Measurements from ENCODE around the gene PIGX. TPM values are rescaled to one million over a fixed set of nuclear protein-coding genes. Genes with fewer than 3 reads are reported as not detected.

Gene PIGX
- total and polyA plus RNA-seq, 2 experiments from 2014 or later = 13.0 to 14.5 TPM

DNA sequence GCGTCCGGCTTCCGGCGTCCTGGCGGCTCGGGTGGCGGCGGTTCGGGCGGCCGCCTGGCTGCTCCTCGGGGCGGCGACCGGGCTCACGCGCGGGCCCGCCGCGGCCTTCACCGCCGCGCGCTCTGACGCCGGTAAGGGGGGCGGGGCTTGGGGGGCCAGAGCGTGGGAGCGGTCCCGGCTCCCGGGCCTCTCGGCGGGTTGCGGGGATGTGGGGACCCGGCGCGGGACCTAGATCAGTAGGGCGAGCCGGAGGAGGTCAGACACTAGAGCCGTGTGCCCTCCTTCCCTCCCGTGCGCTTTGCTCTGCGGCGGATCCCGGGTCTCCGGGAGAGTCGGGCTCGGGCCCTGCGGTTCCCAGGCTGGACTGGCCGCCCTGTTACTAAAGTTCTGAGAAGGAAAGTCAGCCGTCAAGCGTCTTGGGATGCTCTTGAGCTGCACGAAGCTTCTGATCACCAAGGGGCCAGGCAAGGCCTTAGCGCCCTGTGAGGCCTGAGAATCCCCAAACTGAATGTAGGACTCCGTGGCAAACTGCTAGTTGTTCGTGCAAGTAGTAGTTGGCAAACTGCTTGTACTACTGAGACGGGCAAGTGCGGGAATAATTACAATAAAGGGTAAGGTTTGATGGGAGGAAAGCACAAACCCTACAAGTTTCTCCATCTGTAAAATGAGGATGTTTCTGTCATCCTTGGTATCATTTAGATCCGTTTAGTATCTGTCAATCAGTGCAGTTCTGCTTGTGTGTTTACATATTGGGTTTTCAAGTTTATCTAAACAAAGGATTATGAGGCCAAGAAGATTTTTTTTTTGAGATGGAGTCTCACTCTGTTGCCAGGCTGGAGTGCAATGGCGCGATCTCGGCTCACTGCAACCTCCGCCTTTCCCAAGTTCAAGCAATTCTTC lies 587 bp downstream of the PIGX start:
- H4K20me1 ChIP-seq (replicated peaks; ENCODE audit: insufficient read depth) = no peaks in the 10 kb centered on the region; the same call in none of the 2 replicates
- no peaks in the 10 kb centered on the region for H3K9me3 Mint-ChIP-seq
- H3K4me1 ChIP-seq (ENCODE audit: insufficient read depth) = no peaks in the 10 kb centered on the region; the same call in 1 of the 2 replicates
- no peaks in the 10 kb centered on the region; the same call in 1 of the 2 replicates for H3K79me2 ChIP-seq (replicated peaks; ENCODE audit: insufficient read depth)
- H3K4me3 Mint-ChIP-seq = peak overlapping the region; percentile 78
- TF ChIP-seq, protein P1, sequence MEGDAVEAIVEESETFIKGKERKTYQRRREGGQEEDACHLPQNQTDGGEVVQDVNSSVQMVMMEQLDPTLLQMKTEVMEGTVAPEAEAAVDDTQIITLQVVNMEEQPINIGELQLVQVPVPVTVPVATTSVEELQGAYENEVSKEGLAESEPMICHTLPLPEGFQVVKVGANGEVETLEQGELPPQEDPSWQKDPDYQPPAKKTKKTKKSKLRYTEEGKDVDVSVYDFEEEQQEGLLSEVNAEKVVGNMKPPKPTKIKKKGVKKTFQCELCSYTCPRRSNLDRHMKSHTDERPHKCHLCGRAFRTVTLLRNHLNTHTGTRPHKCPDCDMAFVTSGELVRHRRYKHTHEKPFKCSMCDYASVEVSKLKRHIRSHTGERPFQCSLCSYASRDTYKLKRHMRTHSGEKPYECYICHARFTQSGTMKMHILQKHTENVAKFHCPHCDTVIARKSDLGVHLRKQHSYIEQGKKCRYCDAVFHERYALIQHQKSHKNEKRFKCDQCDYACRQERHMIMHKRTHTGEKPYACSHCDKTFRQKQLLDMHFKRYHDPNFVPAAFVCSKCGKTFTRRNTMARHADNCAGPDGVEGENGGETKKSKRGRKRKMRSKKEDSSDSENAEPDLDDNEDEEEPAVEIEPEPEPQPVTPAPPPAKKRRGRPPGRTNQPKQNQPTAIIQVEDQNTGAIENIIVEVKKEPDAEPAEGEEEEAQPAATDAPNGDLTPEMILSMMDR (conservative IDR thresholded peaks at IDR 0.05; ENCODE audit: low read depth in 2 of 2) = no peak
- TF ChIP-seq JUNB (IDR thresholded peaks at IDR 0.05; ENCODE audit: unreplicated experiment) (no peak), EZH2phosphoT487 (IDR thresholded peaks at IDR 0.05; ENCODE audit: unreplicated experiment) (no peak), NANOG (IDR thresholded peaks at IDR 0.05; ENCODE audit: borderline replicate concordance) (no peak), ZNF331 (CRISPR knock-in tag; IDR thresholded peaks at IDR 0.05; ENCODE audit: low read depth) (no peak), STAT1 (IDR thresholded peaks at IDR 0.05; ENCODE audit: unreplicated experiment) (no peak), EZH2 (IDR thresholded peaks at IDR 0.05; ENCODE audit: low read depth, unreplicated experiment) (no peak), CREB1 (CRISPR knock-in tag; IDR thresholded peaks at IDR 0.05; ENCODE audit: low read depth) (no peak), POLR2AphosphoS5 (IDR thresholded peaks at IDR 0.05; ENCODE audit: low read depth) (no peak), ZNF114 (CRISPR knock-in tag; IDR thresholded peaks at IDR 0.05) (no peak)
- TF ChIP-seq, protein P2, sequence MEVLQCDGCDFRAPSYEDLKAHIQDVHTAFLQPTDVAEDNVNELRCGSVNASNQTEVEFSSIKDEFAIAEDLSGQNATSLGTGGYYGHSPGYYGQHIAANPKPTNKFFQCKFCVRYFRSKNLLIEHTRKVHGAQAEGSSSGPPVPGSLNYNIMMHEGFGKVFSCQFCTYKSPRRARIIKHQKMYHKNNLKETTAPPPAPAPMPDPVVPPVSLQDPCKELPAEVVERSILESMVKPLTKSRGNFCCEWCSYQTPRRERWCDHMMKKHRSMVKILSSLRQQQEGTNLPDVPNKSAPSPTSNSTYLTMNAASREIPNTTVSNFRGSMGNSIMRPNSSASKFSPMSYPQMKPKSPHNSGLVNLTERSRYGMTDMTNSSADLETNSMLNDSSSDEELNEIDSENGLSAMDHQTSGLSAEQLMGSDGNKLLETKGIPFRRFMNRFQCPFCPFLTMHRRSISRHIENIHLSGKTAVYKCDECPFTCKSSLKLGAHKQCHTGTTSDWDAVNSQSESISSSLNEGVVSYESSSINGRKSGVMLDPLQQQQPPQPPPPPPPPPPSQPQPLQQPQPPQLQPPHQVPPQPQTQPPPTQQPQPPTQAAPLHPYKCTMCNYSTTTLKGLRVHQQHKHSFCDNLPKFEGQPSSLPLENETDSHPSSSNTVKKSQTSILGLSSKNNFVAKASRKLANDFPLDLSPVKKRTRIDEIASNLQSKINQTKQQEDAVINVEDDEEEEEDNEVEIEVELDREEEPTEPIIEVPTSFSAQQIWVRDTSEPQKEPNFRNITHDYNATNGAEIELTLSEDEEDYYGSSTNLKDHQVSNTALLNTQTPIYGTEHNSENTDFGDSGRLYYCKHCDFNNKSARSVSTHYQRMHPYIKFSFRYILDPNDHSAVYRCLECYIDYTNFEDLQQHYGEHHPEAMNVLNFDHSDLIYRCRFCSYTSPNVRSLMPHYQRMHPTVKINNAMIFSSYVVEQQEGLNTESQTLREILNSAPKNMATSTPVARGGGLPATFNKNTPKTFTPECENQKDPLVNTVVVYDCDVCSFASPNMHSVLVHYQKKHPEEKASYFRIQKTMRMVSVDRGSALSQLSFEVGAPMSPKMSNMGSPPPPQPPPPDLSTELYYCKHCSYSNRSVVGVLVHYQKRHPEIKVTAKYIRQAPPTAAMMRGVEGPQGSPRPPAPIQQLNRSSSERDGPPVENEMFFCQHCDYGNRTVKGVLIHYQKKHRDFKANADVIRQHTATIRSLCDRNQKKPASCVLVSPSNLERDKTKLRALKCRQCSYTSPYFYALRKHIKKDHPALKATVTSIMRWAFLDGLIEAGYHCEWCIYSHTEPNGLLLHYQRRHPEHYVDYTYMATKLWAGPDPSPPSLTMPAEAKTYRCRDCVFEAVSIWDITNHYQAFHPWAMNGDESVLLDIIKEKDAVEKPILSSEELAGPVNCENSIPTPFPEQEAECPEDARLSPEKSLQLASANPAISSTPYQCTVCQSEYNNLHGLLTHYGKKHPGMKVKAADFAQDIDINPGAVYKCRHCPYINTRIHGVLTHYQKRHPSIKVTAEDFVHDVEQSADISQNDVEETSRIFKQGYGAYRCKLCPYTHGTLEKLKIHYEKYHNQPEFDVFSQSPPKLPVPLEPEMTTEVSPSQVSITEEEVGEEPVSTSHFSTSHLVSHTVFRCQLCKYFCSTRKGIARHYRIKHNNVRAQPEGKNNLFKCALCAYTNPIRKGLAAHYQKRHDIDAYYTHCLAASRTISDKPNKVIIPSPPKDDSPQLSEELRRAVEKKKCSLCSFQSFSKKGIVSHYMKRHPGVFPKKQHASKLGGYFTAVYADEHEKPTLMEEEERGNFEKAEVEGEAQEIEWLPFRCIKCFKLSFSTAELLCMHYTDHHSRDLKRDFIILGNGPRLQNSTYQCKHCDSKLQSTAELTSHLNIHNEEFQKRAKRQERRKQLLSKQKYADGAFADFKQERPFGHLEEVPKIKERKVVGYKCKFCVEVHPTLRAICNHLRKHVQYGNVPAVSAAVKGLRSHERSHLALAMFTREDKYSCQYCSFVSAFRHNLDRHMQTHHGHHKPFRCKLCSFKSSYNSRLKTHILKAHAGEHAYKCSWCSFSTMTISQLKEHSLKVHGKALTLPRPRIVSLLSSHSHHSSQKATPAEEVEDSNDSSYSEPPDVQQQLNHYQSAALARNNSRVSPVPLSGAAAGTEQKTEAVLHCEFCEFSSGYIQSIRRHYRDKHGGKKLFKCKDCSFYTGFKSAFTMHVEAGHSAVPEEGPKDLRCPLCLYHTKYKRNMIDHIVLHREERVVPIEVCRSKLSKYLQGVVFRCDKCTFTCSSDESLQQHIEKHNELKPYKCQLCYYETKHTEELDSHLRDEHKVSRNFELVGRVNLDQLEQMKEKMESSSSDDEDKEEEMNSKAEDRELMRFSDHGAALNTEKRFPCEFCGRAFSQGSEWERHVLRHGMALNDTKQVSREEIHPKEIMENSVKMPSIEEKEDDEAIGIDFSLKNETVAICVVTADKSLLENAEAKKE (CRISPR knock-in tag; IDR thresholded peaks at IDR 0.05) = no peak
- TF ChIP-seq, protein P3, sequence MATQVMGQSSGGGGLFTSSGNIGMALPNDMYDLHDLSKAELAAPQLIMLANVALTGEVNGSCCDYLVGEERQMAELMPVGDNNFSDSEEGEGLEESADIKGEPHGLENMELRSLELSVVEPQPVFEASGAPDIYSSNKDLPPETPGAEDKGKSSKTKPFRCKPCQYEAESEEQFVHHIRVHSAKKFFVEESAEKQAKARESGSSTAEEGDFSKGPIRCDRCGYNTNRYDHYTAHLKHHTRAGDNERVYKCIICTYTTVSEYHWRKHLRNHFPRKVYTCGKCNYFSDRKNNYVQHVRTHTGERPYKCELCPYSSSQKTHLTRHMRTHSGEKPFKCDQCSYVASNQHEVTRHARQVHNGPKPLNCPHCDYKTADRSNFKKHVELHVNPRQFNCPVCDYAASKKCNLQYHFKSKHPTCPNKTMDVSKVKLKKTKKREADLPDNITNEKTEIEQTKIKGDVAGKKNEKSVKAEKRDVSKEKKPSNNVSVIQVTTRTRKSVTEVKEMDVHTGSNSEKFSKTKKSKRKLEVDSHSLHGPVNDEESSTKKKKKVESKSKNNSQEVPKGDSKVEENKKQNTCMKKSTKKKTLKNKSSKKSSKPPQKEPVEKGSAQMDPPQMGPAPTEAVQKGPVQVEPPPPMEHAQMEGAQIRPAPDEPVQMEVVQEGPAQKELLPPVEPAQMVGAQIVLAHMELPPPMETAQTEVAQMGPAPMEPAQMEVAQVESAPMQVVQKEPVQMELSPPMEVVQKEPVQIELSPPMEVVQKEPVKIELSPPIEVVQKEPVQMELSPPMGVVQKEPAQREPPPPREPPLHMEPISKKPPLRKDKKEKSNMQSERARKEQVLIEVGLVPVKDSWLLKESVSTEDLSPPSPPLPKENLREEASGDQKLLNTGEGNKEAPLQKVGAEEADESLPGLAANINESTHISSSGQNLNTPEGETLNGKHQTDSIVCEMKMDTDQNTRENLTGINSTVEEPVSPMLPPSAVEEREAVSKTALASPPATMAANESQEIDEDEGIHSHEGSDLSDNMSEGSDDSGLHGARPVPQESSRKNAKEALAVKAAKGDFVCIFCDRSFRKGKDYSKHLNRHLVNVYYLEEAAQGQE (IDR thresholded peaks at IDR 0.05; ENCODE audit: unreplicated experiment) = no peak
- peak overlapping the region; percentile 84 for H3K4me2 ChIP-seq
- H3K27ac ChIP-seq (ENCODE audit: low read depth) = no peak overlapping the region
- peak overlapping the region; percentile 99 for H2AFZ ChIP-seq
- H3F3A ChIP-seq (replicated peaks; ENCODE audit: low read depth) = peaks cover 11% of the 10 kb centered on the region; the same call in 1 of the 2 replicates
- H3K9me2 ChIP-seq (ENCODE audit: insufficient read depth) = no peaks in the 10 kb centered on the region
- no peaks in the 10 kb centered on the region for H3K36me3 Mint-ChIP-seq (ENCODE audit: low read depth)
- no peak overlapping the region for H3K27ac Mint-ChIP-seq
- peaks cover 10% of the 10 kb centered on the region for H3K27me3 Mint-ChIP-seq (ENCODE audit: insufficient read depth, low read depth, poor library complexity)
- H3K4me3 ChIP-seq = peak overlapping the region; percentile 91
- H3K4me1 Mint-ChIP-seq = peaks cover 4% of the 10 kb centered on the region
- no peaks in the 10 kb centered on the region for H3K36me3 ChIP-seq (ENCODE audit: insufficient read depth)
- peak; percentile 82 for ATAC-seq
- DNase-seq (ENCODE audit: low spot score) = peak; percentile 73
- peaks cover 14% of the 10 kb centered on the region; the same call in 1 of the 2 replicates for H3K27me3 ChIP-seq (ENCODE audit: insufficient read depth)
